H1 (cell line): ENCODE measurements around the gene INPP5E. TPM values are rescaled to one million over a fixed set of nuclear protein-coding genes. Genes with fewer than 3 reads are reported as not detected.

Experiments used
- ASH2L ChIP-seq: fragments of 200-600, 300-600 bp; sonication (generic); IDR thresholded peaks from one replicate; pipeline ENCODE4 v1.7.1; 2017; ENCODE audit warnings: low read length
- CBX8 ChIP-seq: fragments of 300-800, 300-1000 bp; sonication (generic); IDR thresholded peaks from 2 replicates; pipeline ENCODE4 v1.7.1; 2016; ENCODE audit warnings: low read depth, low read length, borderline replicate concordance
- CREB1 ChIP-seq: IDR thresholded peaks from 2 replicates; pipeline ENCODE4 v1.6.1; 2012; ENCODE audit warnings: inconsistent platforms
- KDM1A ChIP-seq: fragments of 200-600, 300-600 bp; sonication (generic); IDR thresholded peaks from 2 replicates; pipeline ENCODE4 v1.7.1; 2016; ENCODE audit warnings: mild to moderate bottlenecking, low read length, borderline replicate concordance
- PHF8 ChIP-seq: fragments of 200-600 bp; sonication (generic); conservative IDR thresholded peaks from 2 replicates; pipeline ENCODE4 v1.7.1; 2012; ENCODE audit warnings: low read depth, mild to moderate bottlenecking, inconsistent platforms, low read length, moderate library complexity
- SIRT6 ChIP-seq: IDR thresholded peaks from one replicate; pipeline ENCODE4 v1.7.1; 2012; ENCODE audit warnings: low read length, inconsistent platforms
- TAF7 ChIP-seq: optimal IDR thresholded peaks from 2 replicates; pipeline ENCODE3; 2011; ENCODE audit warnings: low read depth, mild to moderate bottlenecking, inconsistent platforms, low read length, moderate library complexity, borderline replicate concordance
- polyA plus RNA-seq, 7 experiments: library from polyadenylated mRNA; depleted of rRNA in 3 of 7; stranded (reverse) in 5 of 7; unstranded in 2 of 7; fragments of >200 nt in 5 of 7; fragments of 200-250 nt in 2 of 7; gene quantifications; 1 replicate in 5 of 7; 2 replicates in 1 of 7; 4 replicates in 1 of 7; pipeline versions ENCODE4 v1.2.1 to v1.2.3, GENCODE V29; 2011 to 2013; ENCODE audit warnings: missing spikeins in 2 of 7, mixed read lengths in 2 of 7
- total RNA-seq: library from RNA; stranded (reverse); fragmentation: NEBNext Ultra II Directional; extraction: Animal tissue kit (Norgen Biotek cat#: 25700); gene quantifications from 2 replicates; pipeline ENCODE4 v1.2.1, GENCODE V29; 2021

INPP5E gene
- total and polyA plus RNA-seq, 2 of the 8 experiments (the other 6 are each of a cell fraction or from before 2014, with no cell fraction given): 8.7 to 11.3 TPM

- TF ChIP-seq CREB1 (no peak; the same call in 1 of the 2 replicates), ASH2L (no peak), TAF7 (peak; percentile 57), KDM1A (no peak), PHF8 (peak; percentile 38; the same call in 1 of the 2 replicates), SIRT6 (no peak), CBX8 (no peak)
Observed at GRCh38 chr9:136439481-136440408, at the start of gene INPP5E (continued).
